GM19463 (cell line): ENCODE data around the gene PRKG2.

ENCODE experiments used
- ATAC-seq: cut with Tn5 transposase; IDR thresholded peaks from one replicate; pipeline ENCODE4 v1.9.1; 2021; ENCODE audit warnings: mild to moderate bottlenecking, moderate library complexity; ENCODE audit not compliant: unreplicated experiment

PRKG2 gene

DNA sequence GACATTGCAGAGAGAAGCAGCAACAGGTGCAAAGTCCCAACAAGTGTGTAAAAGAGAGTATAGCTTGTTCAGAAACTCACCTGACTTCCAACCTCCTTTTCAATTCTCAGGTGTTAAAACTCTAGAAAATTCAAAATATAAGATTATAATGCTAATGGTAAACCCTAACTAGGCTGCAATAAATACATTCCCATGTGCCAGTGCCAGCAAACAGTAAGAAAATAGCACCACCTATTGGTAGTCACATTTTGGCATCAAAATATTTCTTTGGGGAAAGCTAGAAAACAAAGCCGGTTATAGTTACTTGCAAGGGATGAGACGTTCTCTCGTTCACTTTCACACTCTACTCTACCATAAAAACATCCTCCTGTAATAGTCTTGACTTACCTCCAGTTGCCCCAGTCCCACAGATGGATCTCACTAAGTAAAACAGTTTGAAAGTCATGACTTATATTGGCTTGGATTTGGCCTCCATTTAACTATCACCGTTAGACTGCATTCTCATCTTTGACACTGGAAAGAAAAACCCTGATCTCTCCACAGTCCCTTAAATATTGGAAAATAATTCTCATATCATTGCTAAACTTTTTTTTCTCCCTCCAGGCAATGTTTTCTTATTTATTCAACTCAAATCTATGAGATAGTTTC lies 174.9 kb downstream of the PRKG2 start:
- ATAC-seq: peak; percentile 61

DNA sequence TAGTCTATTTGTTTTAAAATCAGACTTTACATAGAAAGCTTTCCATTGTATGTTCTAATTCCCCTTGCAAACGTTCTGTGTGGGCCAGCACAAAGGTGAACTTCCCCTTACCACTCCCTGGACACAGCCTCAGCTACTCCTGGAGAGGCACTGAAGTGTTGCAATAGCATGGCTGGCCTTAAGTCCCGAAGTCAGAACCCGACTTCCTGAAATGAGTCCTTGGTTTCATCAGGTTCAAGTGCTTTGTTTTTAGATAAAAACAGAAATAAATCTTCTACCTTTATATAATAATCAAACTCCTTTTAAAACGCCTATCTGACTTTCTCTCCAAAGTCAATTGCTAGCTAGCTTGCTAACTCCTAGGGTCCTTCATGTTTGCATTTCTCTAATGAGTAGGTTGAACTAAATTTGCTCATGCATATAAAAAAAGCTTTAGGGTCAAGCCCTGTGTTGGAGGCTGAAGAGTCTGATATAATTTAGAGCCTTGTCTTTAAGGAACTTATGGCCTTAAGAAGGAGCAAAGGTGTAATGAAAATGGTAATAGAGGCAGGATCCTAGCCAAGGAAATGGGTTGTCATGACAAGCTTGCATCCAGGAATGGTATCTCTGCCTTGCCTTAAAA lies 175.6 kb downstream of the PRKG2 start:
- ATAC-seq: no peak

DNA sequence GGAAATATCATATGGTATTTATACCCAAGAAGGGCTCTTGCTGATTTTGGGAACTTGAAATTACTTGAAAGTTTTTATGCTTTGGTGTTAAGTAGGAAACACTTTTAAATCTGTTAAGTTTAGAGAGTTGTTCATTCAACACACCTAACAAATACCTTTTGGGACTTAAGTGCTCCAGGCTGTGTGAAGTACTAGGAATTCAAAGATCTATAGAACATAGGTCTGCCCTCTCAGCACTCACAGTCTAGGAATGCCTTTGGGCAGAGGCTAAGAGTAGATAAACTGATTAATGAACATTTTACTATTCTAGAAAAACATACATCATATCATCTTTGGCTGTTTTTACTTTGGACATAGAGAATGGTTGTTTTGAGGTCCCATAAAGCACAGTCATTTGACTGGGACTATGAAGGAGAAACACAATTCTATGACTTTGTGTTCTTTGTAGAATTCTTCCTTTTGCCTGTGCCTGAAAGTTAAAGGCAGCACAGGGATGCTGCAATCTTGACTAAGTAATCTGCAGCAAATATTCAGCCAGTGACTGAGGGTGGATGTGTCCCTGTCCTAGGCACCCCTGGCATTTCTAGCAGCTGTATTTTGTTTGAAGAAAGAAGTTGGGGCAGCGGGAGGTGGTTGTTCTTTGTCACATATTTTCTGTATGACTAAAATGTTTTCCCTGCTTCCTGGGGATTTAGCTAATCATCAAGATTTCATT lies 176.2 kb downstream of the PRKG2 start:
- ATAC-seq: no peak
